AG09309 (cell line): ENCODE measurements around the gene ENDOD1.
A peak's percentile ranks its signal among the peaks of the same experiment; 100 is the strongest.
"Not testable (repeated sequence)": the region's sequence is repeated elsewhere in the genome, so short reads cannot be mapped to it uniquely, and the experiment has no call there.

Source experiments
- DNase-seq: peaks from one replicate; pipeline ENCODE4 v3.0.0-alpha.2; 2010; ENCODE audit warnings: low read depth
- H3K4me3 ChIP-seq: 2 replicates; pipeline ENCODE4 v1.5.1; 2011; ENCODE audit warnings: mild to moderate bottlenecking, low read depth, low read length, moderate library complexity; ENCODE audit not compliant: control insufficient read depth
- TF ChIP-seq, protein P1 (sequence below): IDR thresholded peaks from 2 replicates; pipeline ENCODE4 v1.5.1; 2011; ENCODE audit warnings: mild to moderate bottlenecking, low read depth, low read length, inconsistent platforms; ENCODE audit not compliant: insufficient read depth, control insufficient read depth; ENCODE audit errors: missing control alignments

Gene ENDOD1

DNA sequence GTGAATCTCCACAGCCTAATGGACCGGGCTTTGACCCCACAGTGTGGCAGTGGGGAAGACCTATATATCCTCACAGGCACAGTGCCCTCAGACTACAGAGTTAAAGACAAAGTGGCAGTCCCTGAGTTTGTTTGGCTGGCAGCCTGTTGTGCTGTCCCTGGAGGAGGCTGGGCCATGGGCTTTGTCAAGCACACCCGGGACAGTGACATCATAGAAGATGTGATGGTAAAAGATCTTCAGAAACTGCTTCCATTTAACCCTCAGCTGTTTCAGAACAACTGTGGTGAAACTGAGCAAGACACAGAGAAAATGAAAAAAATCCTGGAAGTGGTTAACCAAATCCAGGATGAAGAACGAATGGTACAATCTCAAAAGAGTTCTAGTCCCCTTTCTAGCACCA lies 39.0 kb downstream of the ENDOD1 start:
- no peak overlapping the region for H3K4me3 ChIP-seq
- no peak for DNase-seq
- TF ChIP-seq, protein P1, sequence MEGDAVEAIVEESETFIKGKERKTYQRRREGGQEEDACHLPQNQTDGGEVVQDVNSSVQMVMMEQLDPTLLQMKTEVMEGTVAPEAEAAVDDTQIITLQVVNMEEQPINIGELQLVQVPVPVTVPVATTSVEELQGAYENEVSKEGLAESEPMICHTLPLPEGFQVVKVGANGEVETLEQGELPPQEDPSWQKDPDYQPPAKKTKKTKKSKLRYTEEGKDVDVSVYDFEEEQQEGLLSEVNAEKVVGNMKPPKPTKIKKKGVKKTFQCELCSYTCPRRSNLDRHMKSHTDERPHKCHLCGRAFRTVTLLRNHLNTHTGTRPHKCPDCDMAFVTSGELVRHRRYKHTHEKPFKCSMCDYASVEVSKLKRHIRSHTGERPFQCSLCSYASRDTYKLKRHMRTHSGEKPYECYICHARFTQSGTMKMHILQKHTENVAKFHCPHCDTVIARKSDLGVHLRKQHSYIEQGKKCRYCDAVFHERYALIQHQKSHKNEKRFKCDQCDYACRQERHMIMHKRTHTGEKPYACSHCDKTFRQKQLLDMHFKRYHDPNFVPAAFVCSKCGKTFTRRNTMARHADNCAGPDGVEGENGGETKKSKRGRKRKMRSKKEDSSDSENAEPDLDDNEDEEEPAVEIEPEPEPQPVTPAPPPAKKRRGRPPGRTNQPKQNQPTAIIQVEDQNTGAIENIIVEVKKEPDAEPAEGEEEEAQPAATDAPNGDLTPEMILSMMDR, result no peak

DNA sequence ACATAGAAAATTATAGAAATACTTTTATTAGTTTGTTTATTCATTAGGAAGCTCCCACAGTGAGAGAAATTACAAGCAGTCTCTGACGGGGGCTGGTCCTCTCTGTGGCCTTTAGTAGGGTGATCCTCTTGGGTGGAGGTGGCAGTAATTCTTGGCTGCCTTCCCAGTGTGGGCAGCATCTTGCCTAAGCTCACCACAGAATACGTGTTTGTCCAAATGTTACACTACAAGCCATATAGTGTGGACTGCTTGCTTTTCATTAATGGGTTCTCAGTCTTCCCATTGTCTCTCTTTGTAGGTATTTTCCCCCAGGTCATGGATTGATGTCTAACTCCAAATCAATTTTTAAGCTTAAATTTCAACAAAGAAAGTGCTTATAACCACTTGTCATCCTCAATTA lies 43.3 kb downstream of the ENDOD1 start:
- DNase-seq, result no peak
- TF ChIP-seq, protein P1, result no peak
- H3K4me3 ChIP-seq, result no peak overlapping the region

DNA sequence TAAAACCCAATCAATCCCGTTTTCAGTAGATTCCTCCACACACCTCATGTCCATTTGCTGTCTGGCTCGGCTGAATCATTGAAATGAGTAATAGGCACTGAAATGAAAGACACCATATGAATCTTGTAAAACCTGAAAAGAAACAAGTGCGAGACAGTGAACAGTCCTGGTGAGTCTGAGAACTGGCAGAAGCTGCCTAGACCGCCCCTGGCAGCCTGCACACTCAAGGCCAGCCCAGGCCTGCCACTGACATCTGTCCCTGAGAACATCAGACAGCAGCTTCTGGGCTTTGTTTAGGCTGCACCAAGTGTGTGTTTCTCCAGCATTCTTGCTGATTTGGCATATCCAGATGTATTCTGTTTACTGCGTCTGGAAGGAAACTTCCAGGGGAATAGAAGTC lies 44.8 kb downstream of the ENDOD1 start:
- TF ChIP-seq, protein P1, result no peak
- DNase-seq, result peak; percentile 73
- no peak overlapping the region for H3K4me3 ChIP-seq

DNA sequence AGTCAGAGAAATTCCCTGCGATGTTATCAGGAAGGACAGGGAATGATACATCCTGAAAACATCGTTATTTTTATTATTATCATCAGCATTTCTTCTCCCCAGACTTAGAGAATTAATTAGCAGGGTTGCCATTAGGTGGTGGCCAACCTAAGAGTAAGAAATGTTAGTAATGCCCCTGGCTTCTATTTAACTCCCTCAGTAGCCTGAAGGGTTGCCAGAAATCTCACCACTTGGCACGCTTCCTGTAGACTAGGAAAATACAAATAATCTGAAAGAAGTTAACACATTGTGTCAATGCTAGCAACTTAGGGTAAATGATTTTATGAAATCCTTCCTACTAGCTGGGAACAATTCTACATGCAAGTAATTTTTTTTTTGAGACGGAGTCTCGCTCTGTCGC lies 45.5 kb downstream of the ENDOD1 start:
- no peak for DNase-seq
- no peak overlapping the region for H3K4me3 ChIP-seq
- TF ChIP-seq, protein P1, result no peak

DNA sequence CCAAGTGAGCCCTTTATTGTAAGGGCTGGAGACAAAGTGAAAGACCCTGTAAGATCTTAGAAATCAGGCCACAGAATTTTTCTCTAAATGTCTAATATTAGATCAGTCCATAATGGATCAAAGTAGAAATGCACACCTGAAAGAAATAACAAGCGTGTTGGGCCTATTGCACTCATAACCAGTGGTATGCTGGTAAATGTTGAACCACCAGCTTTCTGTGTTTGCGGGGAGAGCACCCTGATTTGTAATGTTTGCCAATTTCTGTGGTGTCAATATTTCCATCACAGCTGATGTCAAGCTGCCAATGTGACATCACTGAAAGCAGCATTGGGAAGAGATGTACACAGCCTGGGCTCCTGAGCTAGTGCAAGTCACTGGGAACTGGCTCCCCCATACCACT lies 46.2 kb downstream of the ENDOD1 start:
- TF ChIP-seq, protein P1, result no peak

DNA sequence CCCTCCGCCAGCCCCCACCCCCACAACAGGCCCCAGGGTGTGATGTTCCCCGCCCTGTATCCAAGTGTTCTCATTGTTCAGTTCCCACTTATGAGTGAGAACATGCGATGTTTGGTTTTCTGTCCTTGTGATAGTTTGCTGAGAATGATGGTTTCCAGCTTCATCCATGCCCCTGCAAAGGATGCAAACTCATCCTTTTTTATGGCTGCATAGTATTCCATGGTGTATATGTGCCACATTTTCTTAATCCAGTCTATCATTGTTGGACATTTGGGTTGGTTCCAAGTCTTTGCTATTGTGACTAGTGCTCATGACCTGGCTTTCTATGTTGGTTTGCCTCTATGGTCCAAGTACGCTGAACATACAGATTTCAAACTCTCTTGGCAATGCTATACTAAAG lies 47.1 kb downstream of the ENDOD1 start:
- DNase-seq, H3K4me3 ChIP-seq: not testable (repeated sequence)

More for the DNA sequence above, 46.2 kb downstream of the ENDOD1 start:
- H3K4me3 ChIP-seq, result no peak overlapping the region
- DNase-seq, result no peak

DNA sequence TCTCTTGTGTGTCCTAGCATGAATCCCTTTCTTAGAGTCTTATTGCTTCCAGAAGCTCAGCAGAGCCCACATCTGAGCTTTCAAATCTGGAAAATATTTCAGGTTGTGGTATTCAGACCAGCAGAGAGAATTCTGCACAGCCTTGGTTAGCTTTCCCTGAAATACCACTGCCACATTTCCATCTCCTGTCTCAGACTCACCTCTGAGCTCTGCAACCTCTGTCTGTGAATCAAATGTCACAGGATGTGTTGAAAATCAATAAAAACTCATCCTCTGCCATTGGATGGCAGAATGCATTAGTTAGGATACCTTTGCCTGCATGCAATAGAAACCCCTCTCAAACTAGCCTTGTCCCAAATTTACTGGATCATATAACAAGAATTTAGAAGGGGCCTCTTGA lies 47.7 kb downstream of the ENDOD1 start:
- no peak overlapping the region for H3K4me3 ChIP-seq
- DNase-seq, result no peak
- TF ChIP-seq, protein P1, result no peak
